ENCODE measurements around the gene HS6ST3.

HS6ST3 gene

DNA sequence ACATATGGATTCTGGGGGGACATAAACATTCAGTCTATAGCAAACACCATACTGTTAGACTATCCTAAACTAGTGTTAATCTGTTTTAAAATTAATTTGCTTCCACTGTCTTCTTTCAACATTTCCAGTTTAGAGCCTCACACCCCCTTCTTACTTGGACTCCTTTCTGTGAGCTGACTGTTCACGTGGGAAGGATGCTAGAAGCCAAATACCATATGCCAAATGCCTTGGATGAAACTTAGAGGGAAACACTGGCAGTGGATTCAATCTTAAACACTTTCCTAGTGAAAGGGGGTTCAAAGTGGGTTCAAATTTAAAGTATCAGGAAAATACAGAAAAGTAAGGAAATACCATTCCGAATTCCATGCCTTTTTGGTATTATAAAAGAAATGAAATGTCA is 113.6 kb downstream of the HS6ST3 start:
- no peak for DNase-seq

DNA sequence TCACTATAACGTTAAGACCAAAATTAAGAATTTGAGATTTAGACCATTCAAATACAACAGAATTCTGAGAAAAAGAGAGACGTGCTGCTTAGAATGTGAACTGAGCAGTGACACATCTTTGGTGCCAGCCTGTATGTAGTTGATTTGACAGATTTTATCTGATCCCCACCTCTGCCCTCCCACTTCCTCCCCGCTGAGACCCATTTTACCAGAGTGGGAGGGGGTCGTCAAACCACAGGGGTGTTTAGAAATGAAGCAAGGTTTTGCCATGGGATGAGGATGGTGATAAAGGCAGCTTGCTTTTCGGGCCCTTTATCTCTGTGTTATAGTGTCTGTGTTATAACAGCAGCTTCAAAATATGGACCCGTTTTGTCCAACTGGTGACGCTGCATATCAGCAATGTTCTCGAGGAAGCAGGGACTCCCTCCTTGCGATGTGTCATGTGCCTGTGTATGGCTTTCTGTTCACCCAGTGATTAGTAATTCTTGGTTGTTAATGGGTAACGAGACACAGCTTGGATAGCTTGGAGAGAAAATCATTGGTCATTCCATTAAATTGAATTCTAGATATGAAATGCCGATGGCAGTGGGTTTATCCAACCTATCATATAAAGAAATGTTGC is 125.0 kb downstream of the HS6ST3 start:
- no peak for DNase-seq

DNA sequence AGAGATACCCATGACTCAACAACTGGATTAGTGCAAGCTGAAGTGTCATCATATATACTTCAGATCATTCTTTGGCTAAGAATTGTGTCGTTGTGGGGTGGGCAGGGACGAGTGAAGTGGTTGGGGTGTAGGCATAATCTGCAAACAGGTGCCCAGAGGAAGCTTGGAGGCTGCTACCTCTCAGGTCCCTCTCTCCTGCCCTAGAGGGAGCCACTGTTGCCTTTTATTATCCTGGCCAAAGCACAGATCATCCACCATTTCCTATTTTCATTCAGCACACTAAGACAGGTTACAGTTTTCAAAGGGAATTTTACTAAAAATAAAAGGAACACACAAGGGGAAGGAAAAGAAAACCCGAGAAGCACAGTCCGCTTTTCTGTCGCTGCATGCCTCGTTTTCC is 126.6 kb downstream of the HS6ST3 start:
- DNase-seq: no peak

DNA sequence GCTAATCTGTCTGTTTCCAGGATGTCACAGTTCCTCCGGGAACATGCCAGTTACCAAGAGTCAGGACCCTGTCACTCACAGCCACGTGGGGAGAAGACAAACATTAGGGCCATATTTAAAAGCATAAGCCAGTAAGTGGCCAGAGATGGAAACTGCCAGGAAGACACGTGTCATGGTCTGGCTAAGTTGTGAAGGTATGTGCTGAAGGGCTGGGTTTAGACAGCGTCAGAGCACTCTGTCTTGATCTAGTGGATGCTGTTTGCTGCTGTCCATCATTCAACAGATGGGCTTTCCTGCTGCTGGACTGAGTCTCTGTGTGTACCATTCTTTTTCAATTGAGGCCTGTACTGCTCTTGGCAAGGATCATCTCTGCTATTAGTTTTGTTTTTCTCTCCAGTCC is 128.6 kb downstream of the HS6ST3 start:
- DNase-seq: no peak

DNA sequence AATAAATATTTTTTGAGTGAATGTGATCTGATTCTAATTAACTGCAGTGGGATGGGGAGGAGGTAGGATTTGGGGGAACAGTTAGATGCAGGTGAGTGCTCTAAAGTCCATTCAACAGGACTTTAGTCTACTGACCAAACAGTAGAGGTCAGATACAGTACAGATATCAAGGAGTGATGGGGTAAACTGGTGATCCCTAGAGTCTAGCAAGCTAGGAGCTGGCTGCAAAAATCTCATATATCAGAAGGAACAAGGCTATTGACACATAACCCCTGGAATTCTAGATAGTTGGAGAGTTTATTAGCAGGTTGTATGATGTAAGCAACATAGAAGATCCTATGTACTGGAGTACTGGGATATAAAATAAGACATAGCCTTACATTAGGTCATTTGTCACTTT is 131.6 kb downstream of the HS6ST3 start:
- no peak for DNase-seq

DNA sequence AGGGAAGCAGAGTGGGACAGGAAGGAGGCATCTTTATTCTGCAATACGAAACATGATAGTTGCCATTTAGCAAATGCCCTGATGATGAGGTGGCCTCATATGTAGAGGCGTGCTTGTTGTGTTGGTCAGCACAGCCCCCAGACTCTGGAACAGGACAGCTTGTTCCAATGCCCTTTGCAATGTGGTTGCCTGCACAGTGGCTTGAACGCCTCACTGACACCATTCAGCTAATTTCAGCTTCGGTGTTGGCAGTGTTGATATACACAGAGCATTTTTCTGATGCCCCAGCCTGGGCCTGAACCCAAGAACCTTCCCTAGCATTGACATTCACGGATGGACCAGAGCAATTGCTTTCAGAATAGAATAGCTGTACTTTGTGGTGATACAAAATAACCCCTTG is 133.3 kb downstream of the HS6ST3 start:
- DNase-seq: no peak

DNA sequence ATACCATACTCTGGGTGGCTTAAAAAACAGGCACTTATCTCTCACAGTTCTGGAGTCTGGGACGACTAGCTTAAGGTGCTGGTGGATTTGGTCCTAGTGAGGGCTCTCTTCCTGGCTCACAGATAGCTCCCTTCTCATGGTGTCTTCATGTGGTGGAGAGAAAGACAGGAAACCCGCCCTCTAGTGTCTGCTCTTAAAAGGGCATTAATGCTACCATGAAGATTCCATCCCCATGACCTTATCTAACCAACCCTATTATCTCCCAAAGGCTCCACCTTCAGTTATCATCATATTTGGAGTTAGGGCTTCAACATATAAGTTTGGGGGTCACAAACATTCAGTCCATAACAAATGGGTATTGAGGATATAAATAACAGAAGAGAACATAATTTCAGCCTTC is 139.4 kb downstream of the HS6ST3 start:
- no peak for DNase-seq

DNA sequence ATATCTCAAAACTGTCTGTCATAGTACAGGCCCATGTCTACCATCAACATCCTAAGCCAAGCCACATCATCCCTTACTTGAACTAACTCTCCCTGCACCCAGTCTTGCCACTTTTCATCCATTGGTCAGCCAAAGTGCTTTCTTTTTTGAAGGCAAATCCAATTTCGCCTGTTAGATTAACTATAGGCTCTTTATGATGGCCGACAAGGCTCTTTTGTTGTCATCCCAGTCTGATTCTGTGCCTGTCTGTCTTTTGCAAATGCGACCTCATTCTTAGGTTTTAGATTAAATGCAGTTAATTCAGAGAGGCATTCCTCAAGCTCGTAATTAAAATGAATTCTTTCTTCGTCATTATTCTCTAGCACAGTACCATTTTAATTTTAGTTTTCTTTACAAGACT is 148.3 kb downstream of the HS6ST3 start:
- DNase-seq: no peak

DNA sequence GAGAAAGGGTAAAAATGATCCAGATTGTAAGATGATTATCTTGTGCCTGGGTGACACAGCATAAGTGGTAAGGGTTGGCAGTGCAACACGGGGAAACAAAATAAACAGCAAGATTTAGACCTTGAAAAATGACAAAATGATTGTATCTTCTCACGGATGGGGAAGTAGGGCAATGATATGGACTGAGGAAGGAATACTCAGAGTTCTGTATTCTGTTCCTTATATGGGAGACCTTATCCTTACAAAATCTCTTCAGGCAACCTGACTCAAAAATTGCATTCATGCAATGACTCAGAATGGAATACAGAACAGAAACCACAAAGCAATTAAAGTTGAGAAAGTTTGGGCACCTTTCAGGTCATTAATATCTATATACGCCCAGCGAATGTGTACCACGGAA is 149.0 kb downstream of the HS6ST3 start:
- DNase-seq: no peak

DNA sequence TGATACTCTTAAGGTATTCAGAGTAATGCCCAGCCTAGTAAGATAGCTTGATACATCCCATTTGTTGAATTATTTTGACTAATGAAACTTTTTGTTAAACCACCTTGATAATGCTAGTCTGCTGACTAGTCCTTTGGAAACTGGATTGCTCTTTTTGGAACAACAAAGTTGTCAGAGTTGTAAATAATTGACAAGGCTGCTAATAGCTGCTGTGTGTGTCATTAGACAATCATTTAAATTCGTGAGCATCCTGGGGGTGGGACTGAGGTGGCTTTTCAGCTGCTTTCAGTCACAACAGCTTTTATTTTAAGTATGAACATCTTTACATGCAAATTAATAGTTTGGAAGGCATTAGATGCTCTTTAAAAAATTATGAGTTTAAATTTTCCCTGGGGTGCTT is 153.5 kb downstream of the HS6ST3 start:
- DNase-seq: no peak

DNA sequence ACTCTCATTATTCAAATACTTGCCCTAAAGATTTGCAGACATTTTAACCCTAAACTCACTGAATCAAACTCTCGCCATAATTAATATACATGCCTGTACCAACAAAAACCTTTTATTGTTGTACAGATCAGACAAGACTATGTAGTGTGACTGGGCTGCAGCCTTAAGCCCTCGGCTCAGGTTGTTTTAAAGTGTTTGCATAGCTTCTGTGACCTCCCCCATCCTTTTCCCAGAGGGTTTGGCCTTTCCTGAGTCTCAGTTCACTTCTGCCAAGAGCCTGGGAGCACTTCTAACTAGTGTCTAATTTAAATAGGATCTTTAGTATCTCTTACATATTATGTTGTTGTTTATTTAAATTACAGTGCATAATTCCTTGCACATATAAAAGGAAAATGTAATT is 158.2 kb downstream of the HS6ST3 start:
- DNase-seq: no peak

DNA sequence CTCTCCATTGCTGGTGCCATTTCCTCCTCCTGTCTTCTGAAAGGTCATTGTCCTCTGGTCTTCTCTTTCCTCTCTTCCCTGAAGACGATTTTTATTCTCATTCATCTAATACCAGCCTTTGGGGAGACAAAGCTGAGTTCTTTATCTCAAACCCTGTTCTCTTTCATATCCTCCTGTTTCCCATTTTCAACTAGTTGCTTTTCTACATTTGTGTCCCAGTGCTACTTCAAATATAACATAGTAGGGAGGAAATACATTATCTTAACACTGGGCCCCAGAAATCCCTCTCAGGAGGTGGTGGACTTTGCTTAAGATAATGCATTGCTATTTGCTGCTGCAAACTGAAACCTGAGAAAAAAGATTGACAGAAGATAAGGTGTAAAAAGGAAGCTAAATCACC is 159.1 kb downstream of the HS6ST3 start:
- DNase-seq: no peak

DNA sequence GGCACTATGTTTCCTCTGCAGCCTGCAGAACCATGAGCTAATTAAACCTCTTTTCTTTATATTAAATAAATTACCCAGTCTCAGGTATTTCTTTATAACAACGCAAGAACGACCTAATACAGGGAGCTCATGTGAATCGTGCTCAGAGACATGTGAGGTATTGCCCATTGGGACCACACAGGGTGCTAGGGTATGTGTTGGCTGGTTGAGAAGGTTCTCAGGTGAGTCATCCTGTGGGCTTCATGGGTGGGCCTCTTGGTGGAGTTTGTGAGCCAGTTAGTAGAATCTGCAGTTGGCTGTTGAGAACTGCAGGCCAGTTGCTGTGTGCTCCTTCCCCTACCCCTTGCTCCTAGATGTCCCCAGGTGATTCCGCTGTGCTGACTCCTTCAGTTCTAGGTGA is 163.0 kb downstream of the HS6ST3 start:
- DNase-seq: no peak

DNA sequence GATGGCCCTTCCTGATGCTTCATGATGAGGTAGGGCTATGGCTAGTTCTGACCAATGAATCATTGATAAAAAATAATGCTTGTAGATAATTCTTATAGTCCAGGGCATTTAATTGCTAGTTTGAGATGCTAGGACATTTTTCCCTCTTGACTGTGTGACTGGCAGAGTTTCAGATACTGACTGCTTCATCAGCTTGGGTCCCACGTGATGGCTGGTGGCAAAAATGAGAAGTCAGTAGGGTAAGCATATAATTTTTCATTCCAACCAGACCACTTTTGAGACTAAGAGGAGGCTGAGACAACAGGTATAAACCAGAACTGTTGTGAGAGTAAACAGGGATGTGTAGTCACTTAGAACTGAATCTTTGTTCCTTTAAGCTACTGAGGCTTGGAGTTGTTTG is 183.3 kb downstream of the HS6ST3 start:
- DNase-seq: no peak

DNA sequence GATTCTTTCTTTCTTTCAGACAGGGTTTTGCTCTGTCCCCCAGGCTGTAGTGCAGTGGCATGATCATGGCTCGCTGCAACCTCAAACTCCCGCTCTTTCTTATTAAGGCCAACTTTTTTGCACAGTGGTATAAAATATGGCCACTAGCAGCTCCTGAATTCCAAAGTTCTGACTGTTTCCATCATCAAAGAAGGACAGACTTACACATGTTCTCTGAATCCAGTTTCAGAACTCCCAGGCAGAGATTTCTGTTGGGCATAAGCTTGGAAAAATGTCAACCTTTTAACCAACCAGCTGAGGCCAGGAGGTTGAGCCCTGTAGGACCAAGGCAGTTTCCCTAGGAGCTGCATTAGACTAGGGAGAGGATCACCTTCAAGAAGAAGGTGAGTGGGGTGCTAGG is 184.1 kb downstream of the HS6ST3 start:
- no peak for DNase-seq

DNA sequence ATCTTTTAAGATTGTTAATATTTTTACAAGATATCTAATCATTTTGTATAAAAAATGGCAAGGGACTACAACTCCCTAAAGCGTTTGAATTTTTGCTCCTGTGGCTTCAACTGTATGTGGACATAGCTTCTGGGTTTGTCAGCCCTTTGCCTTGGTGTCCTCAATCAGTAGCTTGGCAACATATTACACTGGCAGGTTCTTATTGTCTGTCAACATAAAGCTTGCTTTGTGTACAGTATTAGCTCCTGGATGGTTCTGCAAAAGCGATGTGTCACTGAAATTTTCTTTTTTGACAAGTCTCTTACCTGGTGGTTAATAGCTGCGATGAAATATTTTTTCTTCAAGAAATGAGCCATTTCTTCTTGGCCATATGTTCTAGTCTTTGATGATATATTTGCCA is 190.0 kb downstream of the HS6ST3 start:
- DNase-seq: no peak

DNA sequence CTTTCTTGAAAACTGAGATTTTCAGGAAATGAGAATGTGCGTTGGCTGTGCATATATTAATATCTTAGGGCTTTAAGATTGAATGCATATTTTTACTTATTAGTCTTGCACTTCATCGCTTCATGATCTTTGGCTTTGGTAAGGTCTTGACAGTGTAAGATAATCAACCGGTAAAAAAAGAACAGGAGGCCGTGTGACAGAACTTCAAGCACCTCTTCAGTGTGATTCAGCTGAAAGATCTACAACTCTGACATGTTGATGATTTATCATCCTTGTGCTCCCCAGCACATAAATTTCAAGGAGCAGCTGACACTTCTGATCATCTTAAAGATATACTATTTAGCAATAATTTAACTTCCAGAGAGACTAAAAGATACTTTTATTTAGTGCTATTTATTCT is 195.1 kb downstream of the HS6ST3 start:
- no peak for DNase-seq

DNA sequence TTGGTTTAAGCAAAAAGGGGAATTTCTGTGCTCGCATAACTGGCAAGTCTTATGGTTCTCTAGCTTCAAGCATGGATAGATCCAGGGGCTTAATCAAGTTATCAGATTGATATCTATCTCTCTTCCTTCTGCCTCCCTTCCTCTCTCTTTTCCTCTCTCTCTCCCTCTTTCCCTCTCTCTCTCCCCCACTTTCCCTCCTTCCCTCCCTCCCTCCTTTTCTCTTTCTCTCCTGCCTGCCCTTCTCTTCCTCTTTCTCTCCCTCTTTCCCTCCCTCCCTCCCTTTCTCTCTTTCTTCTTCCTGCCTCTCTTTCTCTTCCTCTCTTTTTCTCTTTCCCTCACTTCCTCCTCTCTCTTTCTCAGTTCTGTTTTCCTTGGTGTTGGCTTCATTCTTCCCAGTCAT is 195.8 kb downstream of the HS6ST3 start:
- DNase-seq: no peak

DNA sequence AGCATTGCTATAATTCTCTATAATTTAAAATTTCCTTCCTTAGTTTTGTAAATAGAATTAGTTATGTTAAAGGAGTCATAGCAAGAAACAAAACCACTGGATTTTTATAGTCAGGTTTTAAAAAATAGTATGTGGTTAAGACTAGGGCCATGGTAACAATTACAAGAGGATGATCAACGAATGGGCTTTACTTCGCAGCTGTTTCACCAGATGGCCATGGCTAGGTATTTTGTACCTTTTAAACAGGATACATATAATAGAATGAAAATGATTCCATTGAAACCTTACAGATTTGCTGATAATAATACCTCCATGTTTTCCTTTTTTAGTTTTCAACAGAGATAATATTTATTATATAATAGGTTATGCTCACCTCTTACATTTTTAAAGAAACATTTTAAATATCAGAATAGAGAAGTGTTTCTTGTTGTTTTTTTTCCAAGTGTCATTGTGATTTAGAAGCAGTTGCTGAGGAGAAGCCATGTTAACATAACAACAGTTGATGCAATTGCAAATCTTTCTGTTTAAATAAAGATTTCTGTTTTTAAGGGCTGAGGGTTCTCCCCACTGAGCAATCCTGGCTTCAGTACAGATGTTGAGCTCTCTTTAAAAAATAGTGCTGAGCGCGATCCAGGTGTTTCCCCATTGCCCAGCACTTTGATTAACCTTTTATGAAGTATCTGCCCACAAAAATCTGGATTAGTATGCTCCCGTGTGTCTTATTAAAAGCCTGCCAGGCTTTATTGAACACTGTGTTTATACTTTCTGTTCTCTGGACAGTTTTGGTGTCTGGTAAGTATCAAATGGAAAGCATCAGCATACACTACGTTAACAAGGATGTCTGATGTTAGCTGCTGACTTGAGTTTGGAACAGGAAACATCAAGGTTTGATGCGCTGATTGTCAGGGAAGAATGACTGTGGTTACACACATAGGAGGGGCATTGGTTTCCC is 205.3 kb downstream of the HS6ST3 start:
- DNase-seq: no peak

DNA sequence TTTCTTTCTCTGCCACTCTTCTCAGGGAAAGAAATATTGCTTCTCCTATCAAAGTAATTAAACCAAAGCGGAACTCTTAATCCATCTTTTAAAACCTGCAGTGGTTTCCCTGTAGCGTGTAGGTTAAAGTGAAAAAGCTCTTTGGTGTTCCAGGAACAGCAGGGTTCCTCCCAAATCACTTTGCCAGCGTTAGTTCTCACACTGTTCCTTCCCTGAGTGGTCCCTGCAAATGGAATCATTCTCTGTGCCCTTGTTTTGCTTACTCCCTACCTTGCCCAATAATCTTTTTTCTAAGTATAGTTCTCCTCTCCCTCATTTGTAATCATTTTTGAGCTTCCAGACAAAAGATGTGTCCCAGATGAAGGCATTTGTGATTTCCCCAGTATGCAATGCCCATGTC is 207.5 kb downstream of the HS6ST3 start:
- no peak for DNase-seq

DNA sequence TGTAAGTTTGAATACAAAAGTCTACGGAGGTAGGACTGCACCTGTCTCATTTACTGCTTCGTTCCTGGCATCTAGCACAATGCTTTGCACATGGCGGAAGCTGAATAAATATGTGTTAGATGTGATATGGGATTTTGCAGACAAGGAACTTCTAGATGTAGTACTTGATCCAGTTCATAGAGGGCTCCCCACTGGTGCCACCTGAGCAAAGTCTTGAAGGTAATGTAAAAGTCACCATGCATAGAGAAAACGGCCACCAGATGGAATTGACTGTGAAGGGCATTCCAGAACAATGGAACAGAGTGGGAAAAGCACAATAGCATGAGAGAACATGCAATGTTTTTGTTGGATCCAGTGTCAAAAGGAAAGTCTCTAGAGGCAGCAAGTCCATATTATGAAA is 209.3 kb downstream of the HS6ST3 start:
- DNase-seq: no peak

DNA sequence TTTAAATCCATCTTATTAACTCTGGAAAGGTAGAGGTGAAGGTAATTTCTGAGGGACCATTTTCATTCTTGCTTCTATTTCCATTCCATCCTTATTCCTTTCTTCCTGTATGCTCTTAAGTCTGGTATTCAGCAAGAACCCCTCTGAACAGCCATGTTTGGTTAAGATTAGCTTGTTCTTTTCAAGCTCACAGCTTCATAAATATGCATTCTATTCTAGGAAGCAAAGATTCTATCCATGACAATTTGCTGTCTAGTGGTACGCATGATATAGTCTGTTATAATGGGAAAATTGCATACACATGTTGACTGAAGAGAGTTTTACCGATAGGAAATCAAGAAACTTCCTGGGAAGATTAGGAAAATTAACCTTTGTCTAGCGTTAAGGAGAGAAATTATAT is 218.7 kb downstream of the HS6ST3 start:
- no peak for DNase-seq

DNA sequence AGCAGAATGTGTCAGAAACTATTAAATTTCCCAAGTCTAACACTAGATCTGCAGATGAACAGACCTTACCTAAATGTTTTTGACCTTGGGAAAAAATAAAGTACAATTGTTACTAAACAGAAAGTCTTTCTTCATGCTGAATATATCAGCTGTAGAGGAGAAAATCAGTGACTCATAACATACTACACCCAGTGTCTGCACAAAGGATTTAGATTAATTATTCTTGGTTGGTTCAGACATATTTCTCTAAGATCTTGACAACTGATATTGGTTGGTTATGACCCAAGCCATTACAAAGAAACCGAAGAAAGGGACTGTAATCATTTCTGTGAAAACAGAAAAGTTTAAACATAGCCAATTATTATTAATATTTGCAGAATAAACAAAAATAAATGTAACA is 225.1 kb downstream of the HS6ST3 start:
- DNase-seq: no peak

DNA sequence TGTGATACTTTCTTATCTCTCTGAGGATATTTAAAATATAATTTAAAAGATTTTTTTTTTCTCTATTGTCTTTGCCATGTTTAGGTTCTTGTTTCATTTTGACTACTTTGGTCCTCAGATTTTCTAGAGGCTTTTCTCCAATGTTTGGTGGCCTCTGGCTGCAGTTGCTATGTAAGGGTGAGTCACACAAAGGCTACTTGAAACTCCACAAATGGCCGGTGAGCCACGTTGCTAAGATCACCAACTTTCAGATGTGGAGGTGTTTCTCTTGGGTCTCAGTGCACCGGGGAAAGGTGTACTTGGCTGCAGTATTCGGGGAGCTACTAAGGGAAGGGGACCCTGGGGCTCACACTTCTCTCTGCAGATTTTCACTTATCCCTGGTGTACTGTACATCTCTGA is 248.1 kb downstream of the HS6ST3 start:
- no peak for DNase-seq

DNA sequence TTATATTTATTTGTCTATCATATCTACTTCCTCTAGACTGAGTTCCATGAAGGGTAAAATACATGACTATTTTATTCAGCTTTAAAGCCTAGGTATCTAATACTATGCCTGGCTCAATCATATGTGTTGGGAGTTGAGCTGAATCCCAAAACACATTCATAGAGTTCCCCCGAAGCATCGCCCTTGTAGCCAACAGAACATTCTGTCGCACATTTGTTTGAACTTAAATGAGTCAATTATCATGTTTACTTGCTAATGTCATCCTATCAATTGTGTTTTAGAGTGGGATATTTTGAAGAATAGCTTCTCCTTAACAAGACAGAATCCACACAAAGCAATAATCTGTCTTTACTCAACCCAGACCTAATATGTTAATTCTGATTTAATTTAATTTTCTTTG is 252.4 kb downstream of the HS6ST3 start:
- DNase-seq: no peak

All from NCI-H2029 treated with DMSO at 0.1 percent for 48 hours (cell line).